ENCODE measurements around the gene TMED5. TPM values are rescaled to one million over a fixed set of nuclear protein-coding genes. Genes with fewer than 3 reads are reported as not detected.

Gene TMED5
- total RNA-seq, 4 donors from 2014 or later: 47.4 to 80.4 (median 55.5) TPM

DNA sequence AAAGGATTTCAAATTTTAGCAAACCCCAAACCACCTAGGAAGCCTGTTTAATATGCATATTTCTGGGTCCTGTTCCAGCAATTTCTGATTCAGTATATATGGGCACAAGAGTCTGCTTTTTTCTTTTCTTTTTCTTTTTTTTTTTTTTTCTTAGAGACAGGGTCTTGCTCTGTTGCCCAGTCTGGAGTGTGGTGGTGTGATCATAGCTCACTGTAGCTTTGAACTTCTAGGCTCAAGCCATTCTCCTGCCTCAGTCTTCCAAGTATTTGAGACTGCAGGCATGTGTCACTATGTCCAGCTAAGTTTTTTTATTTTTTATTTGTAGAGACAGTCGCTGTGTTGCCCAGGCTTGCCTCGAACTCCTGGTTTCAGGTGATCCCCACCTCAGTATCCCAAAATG lies 35.1 kb upstream of the TMED5 start:
- H3K4me1 ChIP-seq: no peaks in the 10 kb centered on the region
- H3K27ac ChIP-seq: no peak overlapping the region
- WGBS, 2 donors: 100% methylated on average over 2 of the region's 2 CpGs
- no peak for DNase-seq (ENCODE audit: low spot score in 2 of 2)
- H3K9me3 ChIP-seq: no peaks in the 10 kb centered on the region
- no peak overlapping the region for H3K4me3 ChIP-seq
- no peaks in the 10 kb centered on the region for H3K27me3 ChIP-seq
- H3K36me3 ChIP-seq: peaks cover 0 to 8% (median 0%) of the 10 kb centered on the region in 3 donors
- TF ChIP-seq POLR2A (IDR thresholded peaks at IDR 0.05) (no peak), EP300 (IDR thresholded peaks at IDR 0.05) (no peak)
- TF ChIP-seq, protein P1, sequence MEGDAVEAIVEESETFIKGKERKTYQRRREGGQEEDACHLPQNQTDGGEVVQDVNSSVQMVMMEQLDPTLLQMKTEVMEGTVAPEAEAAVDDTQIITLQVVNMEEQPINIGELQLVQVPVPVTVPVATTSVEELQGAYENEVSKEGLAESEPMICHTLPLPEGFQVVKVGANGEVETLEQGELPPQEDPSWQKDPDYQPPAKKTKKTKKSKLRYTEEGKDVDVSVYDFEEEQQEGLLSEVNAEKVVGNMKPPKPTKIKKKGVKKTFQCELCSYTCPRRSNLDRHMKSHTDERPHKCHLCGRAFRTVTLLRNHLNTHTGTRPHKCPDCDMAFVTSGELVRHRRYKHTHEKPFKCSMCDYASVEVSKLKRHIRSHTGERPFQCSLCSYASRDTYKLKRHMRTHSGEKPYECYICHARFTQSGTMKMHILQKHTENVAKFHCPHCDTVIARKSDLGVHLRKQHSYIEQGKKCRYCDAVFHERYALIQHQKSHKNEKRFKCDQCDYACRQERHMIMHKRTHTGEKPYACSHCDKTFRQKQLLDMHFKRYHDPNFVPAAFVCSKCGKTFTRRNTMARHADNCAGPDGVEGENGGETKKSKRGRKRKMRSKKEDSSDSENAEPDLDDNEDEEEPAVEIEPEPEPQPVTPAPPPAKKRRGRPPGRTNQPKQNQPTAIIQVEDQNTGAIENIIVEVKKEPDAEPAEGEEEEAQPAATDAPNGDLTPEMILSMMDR (IDR thresholded peaks at IDR 0.05): no peak

DNA sequence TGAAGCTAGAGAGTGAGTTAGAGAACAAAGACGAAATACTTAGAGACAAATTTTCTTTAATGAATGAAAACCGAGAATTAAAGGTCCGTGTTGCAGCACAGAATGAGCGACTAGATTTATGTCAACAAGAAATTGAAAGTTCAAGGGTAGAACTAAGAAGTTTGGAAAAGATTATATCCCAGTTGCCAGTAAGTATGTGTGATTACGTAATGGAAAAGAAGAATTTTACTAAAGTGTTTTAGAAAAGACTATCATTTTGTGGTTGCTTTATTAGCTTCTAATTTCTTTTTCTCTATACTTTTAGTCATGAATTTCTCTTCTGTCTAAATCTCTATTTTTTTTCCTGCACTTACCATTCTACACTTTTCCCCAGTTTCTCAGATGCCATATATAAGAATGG lies 27.0 kb upstream of the TMED5 start:
- TF ChIP-seq EP300 (IDR thresholded peaks at IDR 0.05): no peak
- no peak for TF ChIP-seq POLR2A (IDR thresholded peaks at IDR 0.05)
- TF ChIP-seq, protein P1 (IDR thresholded peaks at IDR 0.05): no peak
- H3K36me3 ChIP-seq: peaks cover 0 to 9% (median 0%) of the 10 kb centered on the region in 3 donors
- 75 to 78% methylated on average over 5 of the region's 5 CpGs for WGBS, 2 donors

DNA sequence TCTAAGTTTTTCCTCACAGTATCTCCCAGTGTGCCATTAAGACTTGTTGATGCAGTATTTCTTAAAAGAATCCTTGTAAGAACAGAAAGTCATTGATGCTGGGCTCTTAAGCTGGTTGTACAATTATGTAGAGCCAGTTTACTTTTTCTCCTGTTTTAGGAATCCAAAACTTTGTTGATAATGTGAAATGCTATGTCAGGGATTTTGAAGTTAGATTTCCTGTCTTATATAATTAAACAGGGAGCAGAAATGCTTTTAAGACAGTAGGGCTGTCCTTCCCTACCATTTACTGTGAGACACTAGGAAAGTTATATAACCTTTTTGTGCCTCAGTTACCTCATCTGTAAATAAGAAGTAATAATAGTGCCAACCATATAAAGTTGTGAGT lies 26.3 kb upstream of the TMED5 start:
- Histone ChIP-seq H3K4me3 (no peak overlapping the region), H3K9me3 (no peaks in the 10 kb centered on the region), H3K4me1 (no peaks in the 10 kb centered on the region), H3K36me3 (peaks cover 0 to 9% (median 0%) of the 10 kb centered on the region in 3 donors), H3K27me3 (no peaks in the 10 kb centered on the region), H3K27ac (no peak overlapping the region)
- TF ChIP-seq EP300 (IDR thresholded peaks at IDR 0.05) (no peak), POLR2A (IDR thresholded peaks at IDR 0.05) (no peak)
- TF ChIP-seq, protein P1 (IDR thresholded peaks at IDR 0.05): no peak
- no peak for DNase-seq (ENCODE audit: low spot score in 2 of 2)

More for the DNA sequence above, 27.0 kb upstream of the TMED5 start:
- H3K4me1 ChIP-seq: no peaks in the 10 kb centered on the region
- no peak for DNase-seq (ENCODE audit: low spot score in 2 of 2)
- H3K27me3 ChIP-seq: no peaks in the 10 kb centered on the region
- no peak overlapping the region for H3K4me3 ChIP-seq
- no peak overlapping the region for H3K27ac ChIP-seq
- H3K9me3 ChIP-seq: no peaks in the 10 kb centered on the region

DNA sequence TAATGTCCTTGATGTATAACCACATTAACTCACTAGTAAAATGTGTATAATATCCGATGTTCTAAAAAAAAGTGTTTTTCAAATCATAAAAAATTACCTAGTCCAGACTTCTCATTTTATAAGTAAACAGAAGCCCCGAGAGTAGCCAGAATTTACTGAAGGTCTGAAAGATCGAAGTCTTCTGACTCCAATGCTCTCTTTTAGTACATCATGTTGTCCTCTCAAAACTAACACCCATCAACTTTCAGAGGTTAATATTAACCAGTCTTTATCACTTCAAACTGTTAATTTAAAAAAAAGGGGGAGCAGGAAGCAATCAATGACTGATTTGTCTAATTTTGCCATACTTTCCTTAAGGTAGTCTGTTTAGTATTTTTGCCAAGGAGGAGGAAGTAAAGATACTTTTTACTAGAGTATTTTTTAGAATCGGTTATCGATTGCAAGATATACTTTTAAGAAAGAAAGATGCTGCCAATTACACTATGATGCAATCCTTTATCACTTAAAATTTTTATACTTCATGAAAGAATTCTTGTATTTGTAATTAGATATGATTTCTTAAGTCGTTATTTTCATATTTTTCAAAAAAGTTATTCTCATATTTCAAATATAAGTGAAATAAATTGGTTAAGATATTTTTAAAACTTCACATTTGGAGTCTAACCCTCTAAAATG lies 25.8 kb upstream of the TMED5 start:
- DNase-seq (ENCODE audit: low spot score in 2 of 2): no peak
- no peak overlapping the region for H3K4me3 ChIP-seq
- H3K4me1 ChIP-seq: no peaks in the 10 kb centered on the region
- 88% methylated on average over 6 of the region's 6 CpGs for WGBS, 2 donors
- H3K36me3 ChIP-seq: peaks cover 0 to 9% (median 0%) of the 10 kb centered on the region in 3 donors
- H3K27me3 ChIP-seq: no peaks in the 10 kb centered on the region
- no peak overlapping the region for H3K27ac ChIP-seq
- no peaks in the 10 kb centered on the region for H3K9me3 ChIP-seq
- TF ChIP-seq EP300 (IDR thresholded peaks at IDR 0.05): no peak
- TF ChIP-seq POLR2A (IDR thresholded peaks at IDR 0.05): no peak
- TF ChIP-seq, protein P1 (IDR thresholded peaks at IDR 0.05): no peak

DNA sequence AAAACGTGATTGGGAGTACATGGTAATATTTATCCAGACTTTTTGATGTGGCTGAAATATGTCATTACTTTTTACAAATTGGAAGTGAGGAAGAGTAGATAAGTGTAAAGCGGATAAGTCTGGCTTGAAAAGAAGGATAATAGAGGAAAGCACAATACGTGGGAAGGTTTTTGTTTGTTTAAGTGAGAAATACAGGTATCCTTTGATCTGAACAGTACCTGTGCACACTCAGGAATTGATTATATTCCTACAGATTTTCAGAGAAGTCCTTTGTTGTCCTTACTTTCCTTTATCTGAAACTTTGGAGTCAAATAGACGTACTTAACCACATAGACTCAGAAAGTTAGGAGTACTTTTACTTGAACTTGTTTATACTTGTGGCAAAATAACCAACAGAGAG lies 20.5 kb upstream of the TMED5 start:
- WGBS, 2 donors: 91 to 92% methylated on average over 4 of the region's 4 CpGs
- no peak for TF ChIP-seq POLR2A (IDR thresholded peaks at IDR 0.05)
- no peak for TF ChIP-seq EP300 (IDR thresholded peaks at IDR 0.05)
- TF ChIP-seq, protein P1 (IDR thresholded peaks at IDR 0.05): no peak
- Histone ChIP-seq H3K9me3 (no peaks in the 10 kb centered on the region), H3K36me3 (peaks cover 0 to 31% (median 0%) of the 10 kb centered on the region in 3 donors), H3K27ac (no peak overlapping the region), H3K4me1 (no peaks in the 10 kb centered on the region), H3K27me3 (no peaks in the 10 kb centered on the region), H3K4me3 (no peak overlapping the region)
- DNase-seq (ENCODE audit: low spot score in 2 of 2): no peak

All from tibial nerve (tissue), 4 donors.